GM12865 (cell line): ENCODE measurements around the gene FAM50A.

ENCODE experiments used
- DNase-seq: peaks from one replicate; pipeline ENCODE4 v3.0.0; 2010; ENCODE audit warnings: low read depth
- H3K4me3 ChIP-seq: 2 replicates; pipeline ENCODE4 v1.5.1; 2011; ENCODE audit warnings: mild to moderate bottlenecking, low read depth, low read length, control low read depth
- TF ChIP-seq, protein P1 (sequence below): IDR thresholded peaks from 2 replicates; pipeline ENCODE4 v1.5.1; 2011; ENCODE audit warnings: low read length, control low read depth, low read depth, inconsistent platforms; ENCODE audit not compliant: insufficient read depth; ENCODE audit errors: missing control alignments

FAM50A gene

GRCh38 chrX:154481195-154481594 lies 37.3 kb downstream of the FAM50A start:
- peak; percentile 54 for DNase-seq
- TF ChIP-seq, protein P1, sequence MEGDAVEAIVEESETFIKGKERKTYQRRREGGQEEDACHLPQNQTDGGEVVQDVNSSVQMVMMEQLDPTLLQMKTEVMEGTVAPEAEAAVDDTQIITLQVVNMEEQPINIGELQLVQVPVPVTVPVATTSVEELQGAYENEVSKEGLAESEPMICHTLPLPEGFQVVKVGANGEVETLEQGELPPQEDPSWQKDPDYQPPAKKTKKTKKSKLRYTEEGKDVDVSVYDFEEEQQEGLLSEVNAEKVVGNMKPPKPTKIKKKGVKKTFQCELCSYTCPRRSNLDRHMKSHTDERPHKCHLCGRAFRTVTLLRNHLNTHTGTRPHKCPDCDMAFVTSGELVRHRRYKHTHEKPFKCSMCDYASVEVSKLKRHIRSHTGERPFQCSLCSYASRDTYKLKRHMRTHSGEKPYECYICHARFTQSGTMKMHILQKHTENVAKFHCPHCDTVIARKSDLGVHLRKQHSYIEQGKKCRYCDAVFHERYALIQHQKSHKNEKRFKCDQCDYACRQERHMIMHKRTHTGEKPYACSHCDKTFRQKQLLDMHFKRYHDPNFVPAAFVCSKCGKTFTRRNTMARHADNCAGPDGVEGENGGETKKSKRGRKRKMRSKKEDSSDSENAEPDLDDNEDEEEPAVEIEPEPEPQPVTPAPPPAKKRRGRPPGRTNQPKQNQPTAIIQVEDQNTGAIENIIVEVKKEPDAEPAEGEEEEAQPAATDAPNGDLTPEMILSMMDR: no peak
- H3K4me3 ChIP-seq: no peak overlapping the region

DNA sequence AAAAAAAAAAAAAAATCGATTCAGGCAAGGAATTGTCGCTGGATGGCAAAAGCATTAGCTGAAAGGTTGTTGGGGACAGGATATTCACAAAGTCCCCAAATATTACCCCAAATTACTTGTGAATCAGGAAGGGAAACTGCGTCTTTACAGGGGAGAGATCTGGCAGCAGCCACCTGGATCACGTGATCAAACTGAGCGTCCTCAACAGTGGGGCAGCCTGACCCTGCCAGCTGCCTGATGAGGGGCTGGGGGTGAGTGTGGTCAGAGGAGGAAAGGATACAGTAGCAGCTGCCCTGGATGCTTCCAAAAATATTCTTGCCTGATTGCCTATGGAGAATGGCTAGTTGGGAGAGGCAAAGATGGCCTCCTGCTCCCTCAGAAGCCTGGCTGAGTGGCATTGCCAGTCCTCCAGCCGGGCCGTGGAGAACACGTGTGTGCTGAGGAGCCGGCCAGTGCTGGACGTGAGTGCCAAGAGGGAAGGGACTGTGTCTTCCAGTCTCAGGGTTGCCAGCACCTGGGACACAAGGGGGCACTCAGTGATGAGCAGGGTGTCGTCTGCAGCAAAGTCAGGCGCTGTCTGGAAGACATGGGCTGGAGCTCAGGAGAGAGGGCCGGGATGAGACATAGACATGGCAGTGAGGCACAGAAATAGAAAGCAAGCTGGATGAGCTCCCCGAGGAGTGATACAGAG lies 38.1 kb downstream of the FAM50A start:
- TF ChIP-seq, protein P1: no peak
- DNase-seq: no peak
- H3K4me3 ChIP-seq: no peak overlapping the region

- TF ChIP-seq, protein P1: no peak
- H3K4me3 ChIP-seq: no peak overlapping the region
- no peak for DNase-seq
Measured at GRCh38 chrX:154482786-154483185, 38.8 kb downstream of the FAM50A start.

DNA sequence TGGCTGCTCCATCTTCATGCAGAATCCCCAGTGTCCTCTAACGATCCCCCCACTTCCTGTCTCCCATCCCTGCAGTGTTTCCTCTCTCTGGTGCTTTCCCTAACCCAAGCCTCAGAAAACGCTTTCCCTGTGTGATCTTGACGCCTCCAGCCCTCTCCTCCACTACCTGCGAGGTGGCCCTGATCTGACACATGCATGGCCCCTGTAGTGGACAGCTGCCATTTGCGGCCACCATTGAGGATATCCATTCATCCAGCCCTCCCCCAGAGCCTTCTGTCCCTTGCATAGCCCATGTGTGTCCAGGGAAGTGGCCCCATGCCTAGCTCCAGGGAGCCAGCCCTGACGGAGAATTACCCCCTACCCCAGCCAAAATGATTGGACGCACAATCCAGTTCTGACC lies 39.4 kb downstream of the FAM50A start:
- no peak for DNase-seq
- TF ChIP-seq, protein P1: no peak
- no peak overlapping the region for H3K4me3 ChIP-seq

- TF ChIP-seq, protein P1: no peak
- no peak overlapping the region for H3K4me3 ChIP-seq
- no peak for DNase-seq
Measured at GRCh38 chrX:154484255-154485149, 40.6 kb downstream of the FAM50A start.

DNA sequence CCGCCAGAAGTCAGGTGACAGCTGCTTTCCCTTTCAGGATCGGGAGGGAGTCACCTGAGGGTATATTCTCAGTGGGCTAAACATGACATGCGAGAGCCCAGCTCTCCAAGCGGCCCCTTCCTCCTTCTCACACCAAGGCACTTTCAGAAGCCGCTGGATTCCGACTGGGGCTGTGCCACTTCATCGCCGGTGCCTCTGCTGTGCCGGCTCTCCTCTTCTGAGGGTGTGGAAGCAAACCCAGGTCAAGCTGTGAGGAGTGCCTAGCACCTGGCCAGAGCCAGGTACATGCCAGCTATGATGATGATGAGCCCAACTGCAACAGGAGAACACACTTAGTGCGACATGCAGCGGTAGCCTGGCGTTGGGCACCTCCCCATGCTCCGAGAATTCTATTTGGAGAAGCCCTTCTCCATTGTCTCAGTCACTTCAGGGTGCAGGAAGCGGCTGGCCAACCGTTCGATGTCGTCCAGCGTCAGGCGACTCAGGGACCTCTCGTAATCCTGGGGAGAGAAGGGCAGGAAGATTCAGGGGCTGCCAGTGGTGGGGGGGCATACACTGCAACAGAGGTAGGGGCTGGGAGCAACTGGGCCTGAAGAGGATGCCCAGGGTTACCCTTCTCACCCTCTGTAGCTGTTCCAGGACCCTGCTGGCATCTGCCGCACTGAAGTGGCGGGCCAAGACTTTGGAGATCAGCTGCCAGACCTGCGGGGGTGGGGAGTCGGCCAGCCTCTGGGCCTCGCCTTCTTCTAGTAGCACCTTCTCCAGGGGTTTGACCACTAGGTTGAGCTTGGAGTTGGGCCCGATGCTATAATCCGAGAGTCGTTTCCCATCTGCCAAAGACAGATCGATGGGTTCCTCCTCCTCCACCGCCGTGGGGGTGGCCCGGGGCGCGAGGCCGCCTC lies 41.5 kb downstream of the FAM50A start:
- no peak for DNase-seq
- TF ChIP-seq, protein P1: no peak
- peak overlapping the region; percentile 78 for H3K4me3 ChIP-seq
